HEK293T (cell line): Measurements from ENCODE around the gene TMEM37.

ENCODE experiments used
- CTCF ChIA-PET: fragments of 350-600 bp; formaldehyde crosslinking; extraction: SDS; loops from one replicate; lab custom pipeline; 2021; ENCODE audit warnings: antibody characterized with exemption, inconsistent platforms; lab: Yijun Ruan, JAX
- POLR2A ChIA-PET: fragments of 350-600 bp; formaldehyde crosslinking; extraction: SDS; loops from one replicate; lab custom pipeline; 2020; ENCODE audit warnings: antibody characterized with exemption, inconsistent platforms; lab: Yijun Ruan, JAX
- DNase-seq: peaks from one replicate; pipeline ENCODE4 v3.0.0; 2012; ENCODE audit warnings: mixed read lengths; ENCODE audit errors: extremely low spot score
- ARNT ChIP-seq: fragments of 450-650 bp; IDR thresholded peaks from 2 replicates; pipeline ENCODE4 v1.6.1; 2017; ENCODE audit warnings: mild to moderate bottlenecking
- BHLHE40 ChIP-seq: fragments of 450-650 bp; IDR thresholded peaks from 2 replicates; pipeline ENCODE4 v1.6.1; 2016; ENCODE audit warnings: mild to moderate bottlenecking, moderate library complexity, borderline replicate concordance
- CTBP1 ChIP-seq: fragments of 450-650 bp; IDR thresholded peaks from 2 replicates; pipeline ENCODE4 v1.6.1; 2016; ENCODE audit warnings: borderline replicate concordance
- ELF4 ChIP-seq: fragments of 450-650 bp; IDR thresholded peaks from 2 replicates; pipeline ENCODE4 v1.6.1; 2017; ENCODE audit warnings: antibody characterized with exemption
- FOXA1 ChIP-seq: fragments of 450-650 bp; IDR thresholded peaks from 2 replicates; pipeline ENCODE4 v1.6.1; 2016; ENCODE audit warnings: mild to moderate bottlenecking
- FOXK2 ChIP-seq: fragments of 450-650 bp; IDR thresholded peaks from 2 replicates; pipeline ENCODE4 v1.6.1; 2016; ENCODE audit warnings: mild to moderate bottlenecking
- FOXM1 ChIP-seq: fragments of 450-650 bp; IDR thresholded peaks from 2 replicates; pipeline ENCODE4 v1.6.1; 2017; ENCODE audit warnings: mild to moderate bottlenecking, borderline replicate concordance
- HDGF ChIP-seq: fragments of 450-650 bp; IDR thresholded peaks from 2 replicates; pipeline ENCODE4 v1.6.1; 2017; ENCODE audit warnings: antibody characterized with exemption, borderline replicate concordance
- L3MBTL2 ChIP-seq: fragments of 450-650 bp; conservative IDR thresholded peaks from 2 replicates; pipeline ENCODE4 v1.6.1; 2016; ENCODE audit warnings: mild to moderate bottlenecking
- LEF1 ChIP-seq: fragments of 450-650 bp; IDR thresholded peaks from 2 replicates; pipeline ENCODE4 v1.6.1; 2017; ENCODE audit warnings: mild to moderate bottlenecking, borderline replicate concordance
- NFRKB ChIP-seq: fragments of 450-650 bp; IDR thresholded peaks from 2 replicates; pipeline ENCODE4 v1.6.1; 2016; ENCODE audit warnings: mild to moderate bottlenecking, moderate library complexity
- SP1 ChIP-seq: fragments of 450-650 bp; IDR thresholded peaks from 2 replicates; pipeline ENCODE4 v1.6.1; 2017
- SUZ12 ChIP-seq: fragments of 450-650 bp; IDR thresholded peaks from 2 replicates; pipeline ENCODE4 v1.6.1; 2016; ENCODE audit warnings: mild to moderate bottlenecking
- TARDBP ChIP-seq: fragments of 450-650 bp; IDR thresholded peaks from 2 replicates; pipeline ENCODE4 v1.6.1; 2016
- ZNF384 ChIP-seq: fragments of 450-650 bp; IDR thresholded peaks from 2 replicates; pipeline ENCODE4 v1.6.1; 2016
- TF ChIP-seq, protein P1 (sequence below): fragments of 450-650 bp; IDR thresholded peaks from 2 replicates; pipeline ENCODE4 v1.6.1; 2016

The TMEM37 gene

DNA sequence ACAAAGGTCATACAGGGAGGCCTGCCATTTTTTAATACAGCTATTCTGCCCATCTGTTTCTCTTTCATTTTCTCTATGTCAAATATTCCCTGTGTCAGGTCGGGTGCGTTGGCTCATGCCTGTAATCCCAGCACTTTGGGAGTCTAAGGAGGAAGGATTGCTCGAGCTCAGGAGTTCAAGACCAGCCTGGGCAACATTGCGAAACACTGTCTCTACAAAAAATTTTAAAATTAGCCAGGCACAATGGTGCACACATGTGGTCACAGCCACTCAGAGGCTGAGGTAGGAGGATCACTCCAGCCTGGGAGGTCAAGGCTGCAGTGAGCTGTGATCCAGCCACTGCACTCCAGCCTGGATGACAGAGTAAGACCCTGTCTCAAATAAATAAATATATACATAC, 34.7 kb downstream of the TMEM37 start:
- TF ChIP-seq FOXA1 (no peak), TARDBP (no peak)
- DNase-seq = no peak
- CTCF ChIA-PET = no interaction called here
- POLR2A ChIA-PET = no interaction called here

GRCh38 chr2:119468154-119468955, 36.7 kb downstream of the TMEM37 start:
- ChIA-PET CTCF (interaction anchor here (1.4 kb wide), 1 partner anchor 11 kb away, joined by 3 read pairs; no protein-coding TSS in a partner anchor), POLR2A (no interaction called here)
- no peak for TF ChIP-seq CTBP1
- no peak for TF ChIP-seq ARNT
- TF ChIP-seq NFRKB = no peak
- TF ChIP-seq ELF4 = no peak
- no peak for TF ChIP-seq ZNF384
- no peak for TF ChIP-seq FOXK2
- no peak for TF ChIP-seq FOXA1
- TF ChIP-seq LEF1 = no peak
- no peak for TF ChIP-seq SP1
- no peak for TF ChIP-seq SUZ12
- TF ChIP-seq BHLHE40 = no peak
- TF ChIP-seq L3MBTL2 = no peak
- no peak for TF ChIP-seq HDGF
- TF ChIP-seq FOXM1 = no peak
- no peak for TF ChIP-seq TARDBP
- TF ChIP-seq, protein P1, sequence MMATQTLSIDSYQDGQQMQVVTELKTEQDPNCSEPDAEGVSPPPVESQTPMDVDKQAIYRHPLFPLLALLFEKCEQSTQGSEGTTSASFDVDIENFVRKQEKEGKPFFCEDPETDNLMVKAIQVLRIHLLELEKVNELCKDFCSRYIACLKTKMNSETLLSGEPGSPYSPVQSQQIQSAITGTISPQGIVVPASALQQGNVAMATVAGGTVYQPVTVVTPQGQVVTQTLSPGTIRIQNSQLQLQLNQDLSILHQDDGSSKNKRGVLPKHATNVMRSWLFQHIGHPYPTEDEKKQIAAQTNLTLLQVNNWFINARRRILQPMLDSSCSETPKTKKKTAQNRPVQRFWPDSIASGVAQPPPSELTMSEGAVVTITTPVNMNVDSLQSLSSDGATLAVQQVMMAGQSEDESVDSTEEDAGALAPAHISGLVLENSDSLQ = no peak
- no peak for DNase-seq

DNA sequence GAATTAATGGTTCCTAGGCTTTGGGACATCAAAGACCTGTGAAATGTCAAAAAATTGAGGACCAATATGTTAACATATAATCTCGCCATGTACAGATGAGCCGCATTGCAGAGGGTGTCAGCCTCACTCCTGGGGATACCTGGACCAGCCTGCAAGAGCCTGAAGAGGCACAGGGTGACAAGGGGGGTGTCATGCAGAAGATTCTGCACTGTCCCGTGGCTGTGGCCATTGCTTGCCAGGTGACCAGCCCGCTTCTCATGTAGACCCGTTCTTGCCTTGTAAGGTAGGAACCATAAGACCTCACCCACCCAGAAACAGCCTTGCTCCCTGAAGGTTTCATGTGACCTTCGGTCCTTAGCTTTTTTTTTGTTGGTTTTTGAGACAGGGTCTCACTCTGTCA, 37.5 kb downstream of the TMEM37 start:
- ChIA-PET POLR2A (no interaction called here), CTCF (interaction anchor here (0.6 to 1.4 kb wide), 2 partner anchors 11 to 161 kb away, joined by 3 read pairs; no protein-coding TSS in a partner anchor)
- DNase-seq = no peak
- TF ChIP-seq TARDBP = no peak

DNA sequence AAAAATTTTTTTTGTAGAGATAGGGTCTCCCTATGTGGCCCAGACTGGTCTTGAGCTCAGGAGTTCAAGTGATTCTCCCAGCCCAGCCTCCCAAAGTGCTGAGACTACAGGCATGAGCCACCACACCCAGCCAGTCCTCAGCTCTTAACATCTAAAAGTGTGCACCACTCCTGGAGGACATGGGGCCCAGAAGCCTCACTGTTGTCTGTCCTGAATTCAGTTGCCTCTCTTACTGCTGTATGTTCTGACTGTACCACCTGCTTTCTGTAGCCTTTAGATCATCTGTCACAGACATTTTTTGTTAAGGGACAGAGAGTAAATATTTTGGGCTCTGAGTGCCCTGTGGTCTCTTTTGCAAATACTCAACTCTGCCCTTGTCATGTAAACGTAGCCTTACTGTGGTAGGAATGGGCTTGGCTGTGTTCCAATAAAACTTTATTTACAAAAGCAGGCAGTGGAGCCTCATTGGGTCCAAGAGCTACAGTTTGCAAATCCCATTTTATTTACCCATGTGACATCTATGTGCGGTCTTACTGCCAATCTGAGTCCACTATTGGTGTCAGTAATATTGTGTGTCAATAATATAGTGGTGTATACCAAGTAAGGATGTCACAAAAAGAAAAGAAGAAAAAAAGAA, 38.1 kb downstream of the TMEM37 start:
- TF ChIP-seq FOXM1 = no peak
- TF ChIP-seq, protein P1 = no peak
- no peak for TF ChIP-seq SUZ12
- TF ChIP-seq ELF4 = no peak
- DNase-seq = no peak
- ChIA-PET CTCF (interaction anchor here (0.6 kb wide), 2 partner anchors 20 to 162 kb away, joined by 3 to 5 read pairs; no protein-coding TSS in a partner anchor), POLR2A (no interaction called here)

GRCh38 chr2:119472749-119473148, 41.1 kb downstream of the TMEM37 start:
- TF ChIP-seq ARNT (no peak), LEF1 (no peak), HDGF (no peak), CTBP1 (no peak), SP1 (no peak), ELF4 (no peak), NFRKB (no peak), ZNF384 (no peak), BHLHE40 (no peak), SUZ12 (no peak), L3MBTL2 (no peak), FOXA1 (no peak), FOXK2 (no peak), FOXM1 (no peak), TARDBP (no peak)
- TF ChIP-seq, protein P1 = no peak
- POLR2A ChIA-PET = no interaction called here
- no peak for DNase-seq
- CTCF ChIA-PET = no interaction called here

GRCh38 chr2:119473621-119474370, 42.1 kb downstream of the TMEM37 start:
- CTCF ChIA-PET = no interaction called here

More at GRCh38 chr2:119473621-119474370, 42.1 kb downstream of the TMEM37 start:
- DNase-seq = no peak
- POLR2A ChIA-PET = no interaction called here
- no peak for TF ChIP-seq L3MBTL2
- no peak for TF ChIP-seq NFRKB
- no peak for TF ChIP-seq CTBP1
- TF ChIP-seq SUZ12 = no peak
- no peak for TF ChIP-seq SP1
- TF ChIP-seq TARDBP = no peak
- no peak for TF ChIP-seq ARNT
- no peak for TF ChIP-seq HDGF
- no peak for TF ChIP-seq ZNF384
- TF ChIP-seq, protein P1 = no peak
- no peak for TF ChIP-seq BHLHE40
- TF ChIP-seq ELF4 = no peak
- TF ChIP-seq FOXA1 = no peak
- TF ChIP-seq LEF1 = no peak
- no peak for TF ChIP-seq FOXM1
